GM19239 (cell line): ENCODE results near the gene ORC3.
"Not testable (repeated sequence)": the region's sequence is repeated elsewhere in the genome, so short reads cannot be mapped to it uniquely, and the experiment has no call there.

Experiments used
- DNase-seq: peaks from one replicate; pipeline ENCODE4 v3.0.0; 2011; ENCODE audit warnings: low spot score; ENCODE audit not compliant: insufficient read length
- FAIRE-seq: peaks from 2 replicates; lab custom pipeline; 2011; peaks lifted over from hg19 to GRCh38; lab: Jason Lieb, UNC

ORC3 gene

DNA sequence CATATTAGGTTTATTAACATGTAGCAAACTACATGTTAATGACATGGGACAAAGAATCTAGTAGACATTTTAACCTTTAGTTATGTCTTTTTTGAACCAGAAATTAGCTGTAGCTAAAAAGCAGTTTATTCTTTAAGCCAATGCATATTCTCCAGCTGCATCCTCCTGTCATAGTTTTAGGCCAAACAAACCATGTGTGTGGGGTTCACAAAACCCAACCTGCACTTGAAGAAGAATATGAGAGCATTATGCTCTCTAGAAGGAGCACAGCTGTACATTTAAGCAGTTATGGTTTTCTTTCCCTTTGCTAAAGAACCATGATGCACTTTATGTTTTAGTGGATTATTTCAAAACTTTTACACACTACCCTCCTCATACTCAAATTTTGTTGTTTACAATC is 65.9 kb downstream of the ORC3 start:
- DNase-seq (no peak), FAIRE-seq (no peak)

DNA sequence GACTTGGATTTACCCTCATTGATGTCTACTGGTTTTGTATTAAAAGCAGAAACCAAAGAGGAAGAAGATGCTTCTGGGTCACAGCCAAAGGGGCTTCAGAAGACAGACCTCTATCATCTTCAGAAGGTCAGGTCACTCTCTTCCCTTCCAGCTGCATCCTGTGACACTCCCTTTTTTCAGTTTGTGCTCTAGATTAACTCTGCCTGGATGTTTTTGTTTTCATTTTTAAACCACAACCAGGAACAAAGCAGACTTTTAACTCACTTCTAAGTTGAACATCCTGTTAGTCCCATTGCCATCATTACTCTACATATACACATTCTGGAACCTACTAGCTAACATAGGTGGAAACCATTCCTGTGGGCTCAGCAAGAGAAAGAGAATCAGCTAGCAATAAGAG is 66.9 kb downstream of the ORC3 start:
- DNase-seq (peak; percentile 18), FAIRE-seq (peak; percentile 48)

DNA sequence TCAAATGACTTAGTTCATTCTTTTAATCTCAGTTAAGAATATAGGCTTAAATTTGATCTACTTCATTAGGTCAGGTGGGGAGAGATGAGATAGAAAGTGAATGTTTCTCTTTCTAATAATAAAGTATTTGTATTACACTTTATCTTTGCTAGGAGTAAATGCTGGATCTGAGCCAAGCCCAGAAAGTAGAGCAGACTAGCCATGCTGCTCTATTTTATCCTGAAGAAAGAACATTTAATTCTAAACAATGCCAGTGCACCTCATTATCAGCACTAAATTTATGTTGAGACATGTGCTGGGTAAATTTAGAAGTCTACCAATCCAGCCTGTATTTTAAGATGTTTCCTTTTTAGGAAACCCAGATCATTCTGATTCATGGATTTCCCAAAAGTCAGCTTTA is 68.6 kb downstream of the ORC3 start:
- FAIRE-seq: no peak
- DNase-seq: no peak

DNA sequence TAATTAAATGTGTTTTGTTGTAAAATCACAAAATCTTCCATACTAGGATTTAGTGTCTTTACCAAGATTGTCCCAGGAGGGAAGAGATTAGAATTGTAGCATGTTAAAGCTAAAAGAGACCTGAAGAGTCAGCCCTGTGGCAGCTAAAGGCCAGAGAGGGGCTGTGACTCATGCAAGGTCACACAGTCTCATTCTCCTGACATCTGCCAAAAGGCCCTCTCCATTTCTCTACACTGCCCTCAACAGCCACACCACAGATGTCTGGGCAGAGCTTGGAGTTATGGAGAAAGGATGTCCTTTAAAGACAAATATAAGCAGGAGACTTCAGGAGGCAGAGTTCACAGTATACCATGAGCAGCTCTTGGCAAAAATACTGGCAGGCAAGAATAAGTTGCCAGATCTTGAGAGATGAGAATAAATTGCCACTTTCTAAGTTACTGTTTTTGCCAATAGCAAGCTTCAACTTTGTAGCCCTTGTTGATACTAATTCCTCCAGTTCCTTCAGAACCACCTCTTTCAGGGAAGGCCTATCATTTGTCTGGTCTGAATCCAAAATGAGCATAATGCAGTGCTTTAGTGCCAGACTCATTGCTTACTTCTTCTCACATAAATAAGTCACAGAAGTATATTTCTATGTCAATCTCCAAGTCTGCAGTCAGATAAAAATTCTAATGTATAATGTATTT is 70.4 kb downstream of the ORC3 start:
- FAIRE-seq (no peak), DNase-seq (no peak)

DNA sequence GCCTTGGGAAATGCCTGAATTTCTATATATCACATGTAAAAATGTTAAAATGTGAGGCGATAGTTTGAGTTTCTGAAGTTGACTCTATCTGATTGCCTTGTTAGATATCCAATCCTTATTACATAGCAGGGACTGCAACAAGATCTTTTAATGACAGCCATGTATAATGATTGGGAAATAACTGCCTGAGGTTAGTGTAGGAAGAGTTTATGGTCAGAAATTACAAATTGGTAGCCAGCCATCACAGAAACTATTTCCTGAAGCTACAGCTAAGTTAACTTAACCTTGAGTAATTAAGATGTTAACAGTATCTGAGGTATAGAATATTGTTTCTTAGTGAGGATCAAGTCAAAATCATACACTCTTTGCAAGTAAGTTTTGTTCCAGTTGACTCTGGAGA is 71.1 kb downstream of the ORC3 start:
- no peak for DNase-seq
- peak; percentile 31 for FAIRE-seq

DNA sequence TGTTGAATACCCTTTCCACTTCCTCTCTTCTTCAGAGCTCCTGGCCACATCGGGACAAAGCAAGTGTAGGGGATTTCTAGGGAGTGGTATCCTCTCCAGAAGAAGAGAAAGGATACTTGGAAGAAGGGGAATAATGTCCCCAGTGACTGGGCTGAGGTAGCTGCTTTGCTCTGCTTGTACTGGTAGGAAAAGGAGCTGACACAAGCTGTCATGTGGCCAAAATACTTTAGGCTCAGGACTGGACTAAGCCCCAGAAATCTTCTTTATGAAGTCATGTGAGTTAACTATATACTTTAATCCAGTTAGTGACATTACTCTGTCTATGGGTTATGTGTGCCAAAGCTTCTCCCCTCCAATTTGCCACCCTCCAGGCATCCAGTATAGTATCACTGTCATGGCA is 71.6 kb downstream of the ORC3 start:
- FAIRE-seq (no peak), DNase-seq (no peak)

DNA sequence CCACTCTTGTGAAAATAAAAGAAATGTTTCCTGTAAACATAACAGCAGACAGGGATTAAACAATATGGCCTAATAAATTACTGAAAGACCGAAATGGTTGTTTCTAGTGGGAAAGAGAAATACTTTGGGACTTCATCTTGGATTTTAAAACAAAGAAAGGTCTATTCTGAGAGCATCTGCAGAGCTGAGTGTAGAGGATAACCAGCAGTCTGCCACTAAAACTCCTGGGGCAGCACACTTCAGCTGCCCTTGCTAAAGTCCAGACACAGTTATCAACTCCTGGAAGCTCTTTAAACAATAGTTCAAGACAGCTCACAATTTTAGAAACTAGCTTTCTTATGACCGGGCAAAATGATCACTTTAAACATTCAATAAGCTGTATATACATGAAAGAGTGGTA is 73.5 kb downstream of the ORC3 start:
- DNase-seq: no peak
- no peak for FAIRE-seq

DNA sequence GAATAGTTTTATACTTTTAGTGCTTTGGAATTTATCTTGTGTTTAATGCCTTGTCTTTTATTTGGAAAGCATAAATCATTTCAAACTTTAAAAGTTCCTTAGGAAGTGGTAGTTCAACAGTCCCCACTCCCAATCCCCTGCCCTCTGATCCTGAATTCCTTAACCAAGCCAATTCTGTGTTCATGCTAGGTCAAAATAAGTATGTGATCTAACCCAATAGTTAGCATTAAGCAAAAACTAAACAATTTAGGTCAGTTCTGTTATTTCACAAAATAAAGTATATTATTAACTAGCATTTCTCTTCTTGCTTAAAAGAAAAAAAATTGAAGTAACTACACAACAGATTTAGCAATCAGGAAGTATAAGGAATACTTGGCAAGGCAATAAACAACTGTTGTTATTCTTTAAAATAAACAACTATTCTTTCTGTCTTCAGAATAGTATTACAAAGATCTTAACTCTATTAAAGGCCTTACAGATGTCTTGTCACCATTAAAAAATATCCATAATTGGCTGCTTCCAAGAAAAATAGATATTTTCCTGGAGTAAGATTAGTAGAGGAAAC is 75.1 kb downstream of the ORC3 start:
- DNase-seq (no peak), FAIRE-seq (no peak)

DNA sequence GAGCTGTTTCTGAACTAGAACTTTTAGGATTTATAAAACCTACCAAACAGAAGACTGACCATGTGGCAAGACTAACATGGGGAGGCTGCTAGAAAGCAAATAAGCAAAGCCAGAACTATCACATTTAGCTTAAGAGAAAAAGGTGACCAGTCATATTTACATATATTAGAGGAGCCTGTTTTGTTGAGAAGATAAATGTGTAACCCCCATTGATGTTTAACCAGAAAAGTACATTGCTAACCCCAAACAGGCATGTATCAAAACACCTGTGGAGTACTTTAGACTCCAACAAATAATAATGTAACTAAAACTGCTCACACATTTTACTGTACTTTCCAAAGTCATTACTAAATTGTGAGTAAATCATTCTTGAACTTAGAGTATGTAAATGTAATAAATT is 77.1 kb downstream of the ORC3 start:
- FAIRE-seq (no peak), DNase-seq (no peak)

DNA sequence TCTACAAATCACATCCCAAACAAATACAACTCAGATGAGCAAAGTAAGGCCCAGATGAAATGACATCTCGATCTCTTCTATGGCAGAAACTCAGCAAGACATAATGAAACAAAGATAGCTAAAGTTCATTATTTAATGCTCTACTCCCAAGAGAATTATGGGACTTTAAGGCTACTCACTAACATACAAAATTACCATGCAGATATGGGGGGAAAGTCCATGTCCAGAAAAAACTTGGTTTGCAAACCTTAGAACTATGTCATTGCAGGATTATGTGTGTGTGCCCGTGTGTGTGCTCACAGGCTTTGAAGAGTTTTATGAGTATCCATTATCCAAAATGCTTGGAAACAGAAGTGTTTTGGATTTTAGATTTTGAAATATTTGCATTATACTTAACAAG is 78.1 kb downstream of the ORC3 start:
- DNase-seq (no peak), FAIRE-seq (no peak)

DNA sequence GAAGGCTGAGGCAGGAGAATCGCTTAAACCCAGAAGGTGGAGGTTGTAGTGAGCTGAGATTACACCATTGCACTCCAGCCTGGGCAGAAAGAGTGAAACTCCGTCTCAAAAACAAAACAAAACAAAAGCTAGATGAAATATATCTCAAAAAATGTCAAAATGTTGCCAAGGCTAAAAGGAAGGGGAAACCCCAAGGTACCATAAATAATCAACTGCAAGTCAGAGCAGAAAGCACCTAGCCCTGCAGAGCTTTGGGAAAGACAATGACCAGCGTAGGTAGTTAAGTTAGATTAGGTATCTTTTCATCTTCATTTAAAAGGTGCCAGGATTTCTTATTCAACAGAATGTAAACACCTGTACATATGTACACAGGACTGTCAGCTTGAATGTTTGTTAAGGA is 79.1 kb downstream of the ORC3 start:
- peak; percentile 28 for FAIRE-seq

DNA sequence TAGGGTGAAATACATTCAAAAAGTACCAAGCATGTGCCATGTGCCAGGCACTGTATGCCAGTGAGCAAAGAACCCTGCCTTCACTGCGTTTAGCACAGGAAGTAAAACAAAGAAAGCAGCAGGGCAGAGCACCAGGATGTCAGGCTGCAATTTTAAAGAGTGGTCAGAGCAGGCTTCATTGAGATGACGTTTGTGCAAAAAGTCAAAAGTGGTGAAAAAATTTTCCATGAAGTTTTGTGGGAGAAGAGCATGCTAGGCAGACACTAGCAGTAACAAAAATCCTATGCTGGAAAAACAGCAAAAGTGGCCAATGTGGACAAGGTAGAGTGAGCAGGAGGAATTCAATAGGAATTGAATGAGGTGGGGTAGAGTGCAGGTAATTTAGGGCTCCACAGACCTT is 80.8 kb downstream of the ORC3 start:
- FAIRE-seq (peak; percentile 28), DNase-seq (no peak)

More for the DNA sequence above, 79.1 kb downstream of the ORC3 start:
- no peak for DNase-seq

DNA sequence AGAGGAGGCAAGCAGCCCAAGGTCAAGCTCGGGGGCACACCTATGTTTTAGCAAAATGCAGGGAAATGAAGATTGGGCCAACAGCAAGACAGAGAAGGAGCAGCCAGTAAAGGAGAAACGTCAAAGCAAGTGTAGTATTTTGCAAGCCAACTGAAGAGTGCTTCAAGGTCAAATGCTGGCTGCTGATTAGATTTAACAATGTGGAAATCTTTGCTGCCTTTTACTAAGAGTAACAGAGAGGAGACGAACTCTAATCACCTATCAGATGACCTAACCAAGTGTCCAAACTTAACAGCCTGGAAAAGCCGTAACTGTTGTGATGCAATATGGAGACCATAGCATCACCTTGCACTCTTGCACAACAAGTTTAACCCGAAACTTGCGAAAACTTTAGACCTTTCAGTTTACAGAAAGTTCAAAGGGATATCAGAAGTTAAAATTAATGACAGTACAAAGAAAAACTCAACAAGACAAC is 81.7 kb downstream of the ORC3 start:
- DNase-seq (no peak), FAIRE-seq (no peak)

DNA sequence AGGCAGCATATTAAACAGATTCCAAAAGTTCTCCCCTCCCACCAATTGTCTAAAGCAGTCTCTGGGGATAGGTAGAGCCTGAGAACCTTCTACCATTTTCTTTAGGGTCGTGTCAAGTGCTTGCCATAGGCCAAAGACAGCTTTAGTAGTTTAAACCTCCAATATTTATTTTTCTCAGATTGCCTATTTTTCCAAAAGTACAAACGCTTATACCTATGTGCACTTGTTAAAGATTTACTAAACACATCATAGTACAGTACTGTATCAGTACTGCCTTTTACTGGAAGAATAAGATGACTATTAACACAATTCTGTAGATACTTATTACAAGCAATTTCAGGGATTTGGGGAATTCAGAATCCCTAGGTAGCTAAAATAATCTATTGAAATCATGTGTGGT is 82.7 kb downstream of the ORC3 start:
- FAIRE-seq (no peak), DNase-seq (no peak)

DNA sequence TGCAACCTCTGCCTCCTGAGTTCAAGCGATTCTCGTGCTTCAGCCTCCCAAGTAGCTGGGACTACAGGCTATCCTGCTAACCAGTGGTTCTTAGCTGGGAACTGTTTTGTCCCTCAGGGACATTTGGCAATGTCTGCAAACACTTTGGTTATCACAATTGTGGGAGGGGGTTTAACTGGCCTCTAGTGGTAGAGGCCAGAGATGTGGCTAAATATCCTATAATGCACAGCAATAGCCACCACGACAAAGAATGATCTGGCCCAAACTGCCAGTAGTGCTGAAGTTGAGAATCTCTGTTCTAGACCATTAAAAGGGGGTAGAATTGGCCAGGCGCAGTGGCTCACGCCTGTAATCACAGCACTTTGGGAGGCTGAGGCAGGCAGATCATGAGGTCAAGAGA is 83.3 kb downstream of the ORC3 start:
- no peak for FAIRE-seq
- DNase-seq: no peak

DNA sequence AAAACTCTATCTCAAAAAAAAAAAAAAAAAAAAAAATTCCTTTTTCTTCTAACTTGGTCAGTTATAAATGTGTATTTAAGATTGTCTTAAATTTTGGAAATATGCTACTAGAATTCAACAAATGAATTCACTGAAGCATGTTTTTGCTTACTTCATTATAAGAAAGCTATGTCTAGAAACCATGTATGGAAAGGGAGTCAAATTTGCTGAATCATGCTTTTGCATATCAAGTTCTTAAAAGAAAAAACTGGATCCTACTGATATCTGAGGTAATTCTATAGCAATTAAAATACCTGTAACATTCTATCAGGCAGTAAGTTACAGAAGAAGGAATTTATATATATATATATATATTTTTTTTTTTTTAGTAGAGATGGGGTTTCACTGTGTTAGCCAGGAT is 84.4 kb downstream of the ORC3 start:
- no peak for FAIRE-seq

DNA sequence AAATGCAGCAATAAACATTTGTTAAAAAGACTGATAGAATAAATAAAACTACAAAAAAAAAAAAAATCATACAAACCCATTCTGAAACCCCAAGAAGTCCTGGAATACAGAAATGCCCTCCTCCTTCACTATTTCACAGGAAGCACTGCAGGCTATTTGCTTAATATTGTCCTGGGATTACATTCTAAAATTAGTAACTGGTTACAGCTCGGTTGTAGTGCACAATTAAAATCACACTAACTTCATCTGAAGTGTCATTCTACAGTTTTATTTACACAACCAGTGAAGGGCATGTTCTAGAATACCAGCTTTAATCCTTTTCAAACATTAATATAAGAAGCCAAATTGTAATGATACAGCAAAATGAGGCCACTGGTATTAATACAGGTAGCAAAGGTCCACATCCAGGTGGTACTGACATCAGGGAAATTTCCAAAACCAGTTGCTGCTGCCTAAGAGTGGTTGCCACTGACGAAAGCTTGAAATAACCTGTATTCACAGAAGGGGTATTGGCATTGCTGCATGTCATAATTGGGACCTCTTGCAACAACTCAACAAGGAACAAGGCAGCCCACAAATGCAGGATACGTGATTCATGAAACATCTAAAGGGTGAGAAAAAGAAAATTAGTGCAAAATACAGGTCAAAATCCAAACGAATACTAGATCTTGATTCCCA is 85.2 kb downstream of the ORC3 start:
- no peak for DNase-seq
- FAIRE-seq: no peak

More for the DNA sequence above, 84.4 kb downstream of the ORC3 start:
- no peak for DNase-seq

DNA sequence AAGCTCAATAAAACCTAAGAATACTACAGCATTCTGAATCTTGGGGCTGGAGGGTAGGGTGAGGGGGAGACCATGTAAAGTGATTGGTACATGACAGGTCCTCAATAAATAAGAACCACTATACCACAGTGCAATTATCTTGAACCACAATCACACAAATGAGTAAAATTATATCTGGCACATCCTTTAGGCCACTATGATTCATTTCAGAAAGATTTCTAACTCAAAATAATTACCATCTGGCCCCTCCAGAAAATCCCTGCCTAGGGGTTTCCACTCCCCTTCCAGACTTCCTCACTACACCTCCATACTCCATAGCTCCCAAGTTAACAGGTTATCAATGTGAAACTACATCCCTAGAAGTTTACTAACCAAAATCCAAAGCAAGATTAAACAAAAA is 92.4 kb downstream of the ORC3 start:
- no peak for DNase-seq
- peak; percentile 48 for FAIRE-seq

DNA sequence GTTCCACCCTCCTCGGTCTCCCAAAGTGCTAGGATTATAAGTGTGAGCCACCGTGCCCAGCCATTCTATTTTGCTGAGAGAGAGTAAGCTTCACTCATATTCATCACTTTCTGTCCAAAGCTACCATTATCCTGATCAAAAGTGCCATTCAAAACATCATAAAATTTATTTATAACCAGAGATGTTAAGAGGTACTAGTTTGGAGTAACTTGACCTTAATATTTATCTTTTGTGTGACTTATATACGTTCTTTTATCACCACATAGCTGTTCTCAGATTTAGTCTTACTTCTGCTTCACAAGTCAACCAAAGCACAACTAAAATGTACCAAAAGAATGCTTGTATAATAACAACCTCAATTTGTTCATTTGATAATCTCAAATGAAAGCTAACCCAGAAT is 94.0 kb downstream of the ORC3 start:
- DNase-seq (no peak), FAIRE-seq (peak; percentile 60)

DNA sequence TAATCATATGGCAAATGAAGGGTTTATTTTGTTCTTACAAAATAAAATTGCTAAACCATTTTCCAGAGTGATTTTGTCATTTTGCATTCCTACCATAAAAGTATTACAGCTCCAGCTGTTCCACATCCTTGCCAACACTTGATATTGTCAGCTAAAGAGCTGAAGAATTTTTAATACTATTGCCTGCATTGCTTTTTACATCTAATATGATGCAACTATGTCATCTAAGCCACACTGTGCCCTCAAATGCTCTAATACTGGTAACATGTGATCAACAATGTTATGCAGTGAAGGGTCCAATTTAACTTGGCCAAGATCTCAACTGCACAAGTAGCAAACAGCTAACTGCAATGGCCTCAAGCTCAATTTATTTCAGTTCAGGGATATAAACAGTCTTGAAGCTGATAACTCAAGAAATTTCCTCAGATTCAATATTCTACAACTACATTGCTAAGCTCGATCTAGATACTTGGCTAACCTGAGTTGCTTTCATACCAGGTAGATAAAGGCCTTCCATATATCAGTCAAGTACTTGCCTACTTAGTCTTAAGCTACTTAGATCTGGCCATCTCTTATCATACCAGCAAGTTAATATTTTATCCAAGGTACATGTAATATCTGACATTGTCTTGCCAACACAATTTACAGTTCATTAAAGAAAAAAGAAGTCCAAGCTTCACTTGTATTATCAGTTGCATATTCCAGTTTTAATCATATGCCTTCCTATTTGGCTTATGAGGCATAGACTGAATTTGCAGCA is 95.1 kb downstream of the ORC3 start:
- FAIRE-seq: no peak
- no peak for DNase-seq

DNA sequence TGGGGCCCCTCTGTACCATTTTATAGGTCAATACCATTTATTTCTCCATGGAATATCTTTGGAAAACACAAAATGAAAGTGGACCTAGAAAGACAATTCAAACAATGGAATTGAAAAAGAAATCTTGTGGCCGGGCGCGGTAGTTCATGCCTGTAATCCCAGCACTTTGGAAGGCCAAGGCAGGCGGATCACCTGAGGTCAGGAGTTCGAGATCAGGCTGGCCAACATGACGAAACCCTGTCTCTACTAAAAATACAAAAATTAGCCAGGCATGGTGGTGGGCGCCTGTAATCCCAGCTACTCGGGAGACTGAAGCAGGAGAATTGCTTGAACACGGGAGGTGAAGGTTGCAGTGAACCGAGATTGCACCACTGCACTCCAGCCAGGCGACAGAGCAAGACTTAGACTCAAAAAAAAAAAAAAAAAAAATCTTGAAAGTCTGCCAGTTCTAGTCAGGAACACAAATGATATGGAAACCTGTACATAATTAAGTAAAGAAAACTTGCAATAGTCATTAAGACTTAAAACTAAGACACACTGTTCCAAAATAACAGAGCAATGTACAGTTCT is 96.8 kb downstream of the ORC3 start:
- not testable (repeated sequence) for FAIRE-seq, DNase-seq
